GOT3 (cell line): ENCODE measurements around the gene NAV2.

Experiments used
- DNase-seq: peaks from one replicate; lab custom pipeline; 2025; ENCODE audit warnings: mixed read lengths; lab: John Stamatoyannopoulos, UW

NAV2 gene

DNA sequence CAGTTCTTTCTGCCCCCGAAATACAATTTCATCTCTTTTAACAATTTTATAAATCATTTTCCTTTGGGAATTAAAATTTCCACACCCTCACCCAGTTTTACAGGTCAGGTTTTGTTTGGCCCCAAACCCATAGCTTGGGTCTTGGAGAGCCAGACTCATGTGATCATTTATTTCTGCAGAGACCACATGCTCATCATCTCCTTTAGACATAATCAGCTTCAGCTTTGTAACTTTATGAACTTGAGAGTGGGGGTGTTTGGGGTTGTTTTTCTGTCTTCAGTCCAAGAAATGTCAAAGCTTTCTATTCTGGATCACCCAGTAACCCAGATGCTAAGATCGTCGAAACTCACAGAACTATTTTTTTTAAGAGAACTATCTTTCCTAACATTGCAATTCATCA is 376.7 kb downstream of the NAV2 start:
- no peak for DNase-seq

- DNase-seq: no peak
Measured at GRCh38 chr11:20089796-20090653, 377.4 kb downstream of the NAV2 start.

GRCh38 chr11:20090654-20091374 is 378.2 kb downstream of the NAV2 start:
- DNase-seq: no peak

DNA sequence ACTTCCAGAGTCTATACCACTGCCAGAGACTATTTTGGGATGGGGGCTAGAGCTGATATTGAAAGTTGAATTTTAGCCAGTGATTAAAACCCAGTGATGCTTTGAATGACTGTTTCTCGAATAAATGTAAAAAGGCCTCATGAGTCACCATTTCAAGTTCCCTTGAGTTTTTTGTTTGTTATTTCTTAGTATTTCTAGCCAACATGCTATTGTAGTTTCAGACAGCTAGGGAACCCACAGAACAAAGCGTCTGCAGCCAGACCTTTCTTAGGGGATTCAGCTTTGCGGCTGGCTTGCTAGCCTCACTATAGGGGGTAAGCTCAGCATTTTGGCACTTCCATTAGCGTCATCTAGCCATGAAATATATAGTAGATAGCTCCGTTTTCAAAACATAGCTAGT is 381.1 kb downstream of the NAV2 start:
- DNase-seq: no peak

- no peak for DNase-seq
Measured at GRCh38 chr11:20095189-20095588, 382.6 kb downstream of the NAV2 start.

- DNase-seq: no peak
Measured at GRCh38 chr11:20097319-20098221, 384.9 kb downstream of the NAV2 start.

DNA sequence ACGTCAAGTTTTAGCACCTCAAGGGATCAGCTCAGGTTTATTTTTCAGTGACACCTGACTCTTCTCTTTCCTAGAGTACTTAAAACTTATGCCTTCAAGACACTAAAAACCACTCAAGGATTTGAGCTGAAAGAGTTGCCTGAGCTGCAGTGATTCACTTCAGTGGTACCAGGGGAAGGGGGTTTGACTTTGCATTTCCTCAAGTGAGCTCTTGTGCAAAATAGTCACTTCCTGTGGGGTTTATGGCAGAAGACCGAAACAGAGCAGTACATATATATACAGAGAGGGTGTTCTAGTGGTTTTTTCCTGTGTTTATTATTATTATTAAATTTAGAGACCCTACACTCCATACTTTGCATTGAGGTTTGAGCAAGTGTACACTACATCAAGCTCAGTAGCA is 386.9 kb downstream of the NAV2 start:
- DNase-seq: no peak

- DNase-seq: no peak
Measured at GRCh38 chr11:20102397-20102796, 389.8 kb downstream of the NAV2 start.

GRCh38 chr11:20103281-20103680 is 390.6 kb downstream of the NAV2 start:
- DNase-seq: no peak

GRCh38 chr11:20105427-20105826 is 392.8 kb downstream of the NAV2 start:
- no peak for DNase-seq

DNA sequence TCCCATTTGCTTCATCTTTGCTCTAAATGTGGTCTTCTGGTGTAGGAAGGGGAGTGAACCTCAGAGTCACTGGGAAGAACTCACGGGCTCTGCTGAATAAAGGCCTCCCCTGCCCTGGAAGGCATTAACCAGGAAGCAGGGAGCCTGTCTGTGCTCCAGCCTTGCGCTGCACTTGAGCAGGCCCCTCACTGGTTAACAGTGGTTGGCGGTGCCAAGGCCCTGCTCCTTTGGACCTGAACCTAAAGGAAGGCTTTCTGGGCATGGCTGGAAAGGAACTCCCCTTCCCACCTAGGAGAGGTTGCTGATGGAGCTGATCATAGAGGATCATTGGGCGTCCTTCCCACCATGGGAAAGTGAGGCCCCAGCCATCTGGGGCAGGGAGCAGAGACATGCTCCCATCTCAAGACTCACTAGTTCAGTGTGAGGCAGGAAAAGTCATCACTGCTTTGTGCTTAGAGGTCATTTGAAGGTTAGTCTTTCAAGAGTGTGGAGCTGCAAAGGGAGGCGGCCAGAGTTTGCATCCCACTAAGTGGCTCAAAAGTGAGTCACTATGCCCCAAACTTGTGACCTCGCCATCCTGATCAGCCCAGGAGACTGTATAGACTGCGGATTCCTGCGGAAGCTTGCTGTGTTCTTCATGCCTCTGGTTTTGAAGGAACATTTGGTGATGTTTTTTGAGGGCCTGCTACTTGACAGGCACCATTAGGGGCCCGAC is 397.3 kb downstream of the NAV2 start:
- no peak for DNase-seq

GRCh38 chr11:20110908-20111669 is 398.5 kb downstream of the NAV2 start:
- DNase-seq: no peak

GRCh38 chr11:20111871-20112270 is 399.2 kb downstream of the NAV2 start:
- DNase-seq: no peak

DNA sequence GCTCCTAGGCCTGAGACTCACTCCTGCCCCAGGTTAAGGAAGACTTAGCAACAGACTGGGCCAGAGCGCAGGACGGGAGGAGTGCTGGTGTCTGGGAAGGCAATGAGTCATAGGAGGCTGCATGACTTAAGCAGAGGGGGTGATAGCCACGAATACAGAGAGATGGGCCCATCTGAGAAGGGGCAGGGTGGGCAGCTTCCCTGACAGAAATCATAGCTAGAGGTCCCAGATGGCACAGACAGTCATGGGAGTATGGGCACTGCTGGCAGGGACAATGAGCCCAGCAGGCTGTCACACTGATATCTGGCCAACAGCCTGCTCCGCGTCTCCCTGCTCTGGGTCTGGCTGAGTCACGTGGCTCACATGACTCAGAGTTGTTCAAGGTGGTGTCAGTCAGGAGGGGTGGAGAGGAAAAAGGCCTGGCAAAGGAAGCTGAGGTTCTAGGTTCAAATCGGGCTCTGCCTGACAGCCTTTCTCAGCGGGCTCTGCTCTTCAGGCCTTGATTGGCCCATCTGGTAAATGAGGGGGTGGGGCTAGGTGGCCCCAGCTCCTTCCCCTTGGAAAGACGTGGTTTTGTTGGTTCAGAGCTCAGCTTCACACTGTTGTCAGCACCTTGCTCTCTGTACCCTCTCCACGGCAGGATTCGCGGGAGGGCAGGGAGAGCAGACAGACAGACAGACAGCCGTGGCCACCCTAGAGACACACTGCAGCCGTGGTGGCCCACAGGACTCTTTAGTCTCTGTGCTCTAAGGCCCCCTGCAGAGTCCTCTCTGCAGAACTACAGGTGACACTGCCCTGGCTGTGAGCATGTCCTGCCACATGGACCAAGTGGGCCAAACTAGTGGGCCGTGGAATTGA is 399.9 kb downstream of the NAV2 start:
- DNase-seq: no peak

GRCh38 chr11:20113149-20113438 is 400.5 kb downstream of the NAV2 start:
- DNase-seq: no peak

DNA sequence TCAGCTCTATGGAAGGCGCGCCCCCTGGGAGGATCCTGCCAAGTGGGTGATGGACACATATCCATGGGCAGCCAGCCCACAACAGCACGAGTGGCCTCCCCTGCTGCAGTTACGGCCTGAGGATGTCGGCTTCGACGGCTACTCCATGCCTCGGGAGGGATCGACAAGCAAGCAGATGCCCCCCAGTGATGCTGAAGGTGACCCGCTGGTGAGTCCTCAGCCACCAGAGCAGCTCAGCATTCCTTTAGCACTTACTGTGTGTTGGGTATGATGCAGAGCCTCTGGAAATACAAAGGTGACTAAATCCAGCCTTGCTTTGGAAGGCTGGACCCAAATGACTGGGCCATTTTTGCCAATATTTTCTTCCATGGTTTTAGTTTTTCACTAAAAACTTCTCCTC is 402.0 kb downstream of the NAV2 start:
- DNase-seq: no peak

DNA sequence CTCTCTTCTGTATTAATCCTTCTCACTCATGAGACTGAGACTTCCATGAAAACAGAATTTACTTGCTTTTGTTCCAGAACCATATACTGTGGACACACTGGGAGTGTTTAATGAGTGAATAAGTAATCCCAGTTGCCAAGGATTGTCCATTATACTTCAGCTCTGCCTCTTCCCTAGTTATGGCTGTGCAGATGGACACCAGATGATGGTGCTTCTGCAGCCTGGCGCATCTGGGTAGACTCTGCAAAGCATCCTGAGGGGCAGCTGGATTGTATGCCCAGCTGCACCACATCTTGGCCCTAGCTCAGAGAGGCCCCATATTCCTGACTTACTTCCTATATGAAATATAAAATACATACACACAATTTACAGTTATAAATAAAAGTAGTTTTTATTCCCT is 404.2 kb downstream of the NAV2 start:
- no peak for DNase-seq

DNA sequence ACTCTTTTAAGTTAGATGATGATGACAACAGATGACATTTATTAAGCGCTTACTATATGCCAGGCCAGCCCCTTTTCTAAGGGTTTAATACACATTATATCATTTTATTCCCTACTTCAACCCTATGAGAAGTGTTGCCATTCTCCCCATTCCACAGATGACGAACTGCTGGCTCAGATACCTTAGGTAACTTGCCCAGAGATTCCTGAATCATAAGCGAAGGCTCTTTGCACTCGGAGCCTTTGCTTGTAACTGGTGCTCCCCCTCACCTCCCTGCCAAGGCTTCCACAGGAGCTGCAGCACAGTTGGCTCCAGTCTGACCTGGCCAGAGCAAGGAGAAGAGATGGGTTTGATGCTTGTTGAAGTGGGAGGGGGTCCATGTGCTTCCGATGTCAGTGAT is 404.7 kb downstream of the NAV2 start:
- no peak for DNase-seq

DNA sequence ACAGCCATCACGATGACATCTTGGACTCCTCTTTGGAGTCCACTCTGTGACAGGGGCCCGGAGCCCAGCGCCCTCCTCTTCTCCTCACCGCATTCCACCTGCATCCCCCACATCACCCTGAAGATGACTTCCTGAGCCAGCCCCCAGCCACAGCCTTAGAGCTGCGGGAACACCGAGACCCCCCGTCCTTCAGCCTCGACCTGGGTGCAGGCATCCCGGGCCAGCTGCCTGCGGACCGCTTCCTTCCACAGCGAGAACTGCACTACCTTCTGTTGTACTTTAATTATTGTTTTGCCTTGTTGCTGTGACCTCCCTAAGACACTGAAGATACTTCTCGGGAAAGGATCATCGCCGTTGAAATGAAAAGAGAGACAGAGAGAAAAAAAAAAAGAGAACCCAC is 405.6 kb downstream of the NAV2 start:
- no peak for DNase-seq

- DNase-seq: no peak
Measured at GRCh38 chr11:20119315-20119714, 406.7 kb downstream of the NAV2 start.
